CD4-positive, alpha-beta T cell treated with Interleukin-15 for 4 hours (primary cell): ENCODE measurements around the gene SNPH.
"Not testable (repeated sequence)": the region's sequence is repeated elsewhere in the genome, so short reads cannot be mapped to it uniquely, and the experiment has no call there.

ENCODE experiments used
- DNase-seq: peaks from one replicate; pipeline ENCODE4 v3.0.0-alpha.2; 2020; ENCODE audit warnings: low spot score

The SNPH gene

GRCh38 chr20:1266167-1266973 lies at the start of gene SNPH:
Gene SNPH, plus strand, starts transcription at chr20:1266294. Its CDS starts 29,946 bp downstream, at chr20:1296240.
- DNase-seq, result peak; percentile 72

- not testable (repeated sequence) for DNase-seq
These were observed 49.3 kb upstream of the SNPH start for GRCh38 chr20:1216527-1217427.

GRCh38 chr20:1222750-1223149 lies 43.3 kb upstream of the SNPH start:
- not testable (repeated sequence) for DNase-seq

GRCh38 chr20:1224205-1224890 lies 41.7 kb upstream of the SNPH start:
- DNase-seq, result no peak

- DNase-seq, result no peak
These were observed 40.8 kb upstream of the SNPH start for GRCh38 chr20:1225263-1225782.

GRCh38 chr20:1225783-1226654 lies 40.1 kb upstream of the SNPH start, which contains the start of gene RAD21L1:
Gene RAD21L1, plus strand, starts transcription at chr20:1226044. Its CDS starts 2,410 bp downstream, at chr20:1228454.
- peak; percentile 74 for DNase-seq

GRCh38 chr20:1229541-1229940 lies 36.6 kb upstream of the SNPH start:
- DNase-seq, result no peak

- no peak for DNase-seq
These were observed 33.6 kb upstream of the SNPH start for GRCh38 chr20:1232286-1233111.

GRCh38 chr20:1240549-1240948 lies 25.5 kb upstream of the SNPH start:
- DNase-seq, result no peak

GRCh38 chr20:1241456-1241855 lies 24.6 kb upstream of the SNPH start:
- DNase-seq, result no peak

GRCh38 chr20:1242099-1242498 lies 24.0 kb upstream of the SNPH start:
- DNase-seq, result no peak

- no peak for DNase-seq
These were observed 23.6 kb upstream of the SNPH start for GRCh38 chr20:1242530-1242929.

- no peak for DNase-seq
These were observed 20.5 kb upstream of the SNPH start for GRCh38 chr20:1245578-1245977.

- no peak for DNase-seq
These were observed 18.4 kb upstream of the SNPH start for GRCh38 chr20:1247689-1248088.

- not testable (repeated sequence) for DNase-seq
These were observed 15.8 kb upstream of the SNPH start for GRCh38 chr20:1250282-1250681.

- DNase-seq, result no peak
These were observed 13.7 kb upstream of the SNPH start for GRCh38 chr20:1252416-1252815.

- no peak for DNase-seq
These were observed 11.8 kb upstream of the SNPH start for GRCh38 chr20:1254254-1254653.

GRCh38 chr20:1255675-1256074 lies 10.4 kb upstream of the SNPH start:
- no peak for DNase-seq

- DNase-seq, result no peak
These were observed 2.2 kb upstream of the SNPH start for GRCh38 chr20:1263853-1264252.

GRCh38 chr20:1264727-1265126 lies 1.4 kb upstream of the SNPH start:
- DNase-seq, result no peak
